ENCODE results near the gene GNB4.

DNA sequence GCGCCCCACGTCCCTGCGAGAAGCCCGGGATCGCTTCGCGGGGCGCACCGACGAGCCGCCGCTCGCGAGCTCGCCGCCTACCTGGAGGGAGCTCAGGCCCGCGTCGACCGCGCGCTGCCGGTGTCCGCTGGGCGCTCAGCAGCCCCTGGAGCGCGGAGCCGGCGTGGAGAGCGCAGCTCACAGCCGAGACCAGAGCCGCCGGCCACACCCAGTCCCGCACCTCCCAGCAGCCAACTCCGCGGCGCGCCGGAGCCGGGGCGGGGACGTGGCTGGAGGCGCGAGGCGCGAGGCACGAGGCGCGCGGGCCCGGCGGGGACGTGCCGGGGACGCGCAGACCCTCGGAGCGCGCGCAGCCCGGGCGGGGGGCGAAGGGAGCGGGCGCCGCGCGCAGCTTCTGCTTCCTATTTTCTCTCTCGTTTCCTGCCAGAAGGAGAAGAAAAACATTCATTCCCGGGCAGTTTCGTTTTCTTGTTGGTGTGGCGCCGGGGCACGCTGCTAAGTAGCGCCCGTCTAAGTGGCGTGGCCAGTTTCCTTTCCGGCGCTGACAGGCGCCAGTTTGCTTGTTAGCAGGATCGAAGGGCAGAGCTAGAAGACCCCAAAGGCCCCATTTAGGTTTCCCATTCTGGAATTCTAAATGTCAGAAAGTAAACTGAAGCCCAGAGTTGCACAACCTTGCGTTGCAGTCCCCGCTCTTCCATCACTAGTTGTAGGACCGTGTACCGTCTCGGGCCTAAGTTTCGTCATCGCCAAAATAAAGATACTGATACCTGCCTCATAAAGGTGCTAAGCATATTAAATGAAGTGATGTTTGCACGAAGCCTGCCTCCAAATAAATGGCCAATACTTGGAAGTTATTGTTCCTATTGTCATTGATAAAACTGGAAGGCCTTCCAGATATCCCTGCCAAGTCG is at the start of gene GNB4:
- TF ChIP-seq, protein P1, sequence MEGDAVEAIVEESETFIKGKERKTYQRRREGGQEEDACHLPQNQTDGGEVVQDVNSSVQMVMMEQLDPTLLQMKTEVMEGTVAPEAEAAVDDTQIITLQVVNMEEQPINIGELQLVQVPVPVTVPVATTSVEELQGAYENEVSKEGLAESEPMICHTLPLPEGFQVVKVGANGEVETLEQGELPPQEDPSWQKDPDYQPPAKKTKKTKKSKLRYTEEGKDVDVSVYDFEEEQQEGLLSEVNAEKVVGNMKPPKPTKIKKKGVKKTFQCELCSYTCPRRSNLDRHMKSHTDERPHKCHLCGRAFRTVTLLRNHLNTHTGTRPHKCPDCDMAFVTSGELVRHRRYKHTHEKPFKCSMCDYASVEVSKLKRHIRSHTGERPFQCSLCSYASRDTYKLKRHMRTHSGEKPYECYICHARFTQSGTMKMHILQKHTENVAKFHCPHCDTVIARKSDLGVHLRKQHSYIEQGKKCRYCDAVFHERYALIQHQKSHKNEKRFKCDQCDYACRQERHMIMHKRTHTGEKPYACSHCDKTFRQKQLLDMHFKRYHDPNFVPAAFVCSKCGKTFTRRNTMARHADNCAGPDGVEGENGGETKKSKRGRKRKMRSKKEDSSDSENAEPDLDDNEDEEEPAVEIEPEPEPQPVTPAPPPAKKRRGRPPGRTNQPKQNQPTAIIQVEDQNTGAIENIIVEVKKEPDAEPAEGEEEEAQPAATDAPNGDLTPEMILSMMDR (IDR thresholded peaks at IDR 0.05) = no peak
- TF ChIP-seq, protein P2, sequence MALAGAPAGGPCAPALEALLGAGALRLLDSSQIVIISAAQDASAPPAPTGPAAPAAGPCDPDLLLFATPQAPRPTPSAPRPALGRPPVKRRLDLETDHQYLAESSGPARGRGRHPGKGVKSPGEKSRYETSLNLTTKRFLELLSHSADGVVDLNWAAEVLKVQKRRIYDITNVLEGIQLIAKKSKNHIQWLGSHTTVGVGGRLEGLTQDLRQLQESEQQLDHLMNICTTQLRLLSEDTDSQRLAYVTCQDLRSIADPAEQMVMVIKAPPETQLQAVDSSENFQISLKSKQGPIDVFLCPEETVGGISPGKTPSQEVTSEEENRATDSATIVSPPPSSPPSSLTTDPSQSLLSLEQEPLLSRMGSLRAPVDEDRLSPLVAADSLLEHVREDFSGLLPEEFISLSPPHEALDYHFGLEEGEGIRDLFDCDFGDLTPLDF (CRISPR knock-in tag; IDR thresholded peaks at IDR 0.05) = no peak
- TF ChIP-seq JUN (CRISPR knock-in tag; IDR thresholded peaks at IDR 0.05) = peak; percentile 21; the same call in 1 of the 2 replicates
- TF ChIP-seq ZNF416 (CRISPR knock-in tag; IDR thresholded peaks at IDR 0.05) = no peak
- no peak for TF ChIP-seq SMAD4 (CRISPR knock-in tag; IDR thresholded peaks at IDR 0.05)
- TF ChIP-seq, protein P3, sequence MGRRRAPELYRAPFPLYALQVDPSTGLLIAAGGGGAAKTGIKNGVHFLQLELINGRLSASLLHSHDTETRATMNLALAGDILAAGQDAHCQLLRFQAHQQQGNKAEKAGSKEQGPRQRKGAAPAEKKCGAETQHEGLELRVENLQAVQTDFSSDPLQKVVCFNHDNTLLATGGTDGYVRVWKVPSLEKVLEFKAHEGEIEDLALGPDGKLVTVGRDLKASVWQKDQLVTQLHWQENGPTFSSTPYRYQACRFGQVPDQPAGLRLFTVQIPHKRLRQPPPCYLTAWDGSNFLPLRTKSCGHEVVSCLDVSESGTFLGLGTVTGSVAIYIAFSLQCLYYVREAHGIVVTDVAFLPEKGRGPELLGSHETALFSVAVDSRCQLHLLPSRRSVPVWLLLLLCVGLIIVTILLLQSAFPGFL (CRISPR knock-in tag; IDR thresholded peaks at IDR 0.05; ENCODE audit: borderline replicate concordance) = no peak
- 0 out of 2 replicates have a peak, but pooled peaks have one; percentile 44 for TF ChIP-seq TCF7 (CRISPR knock-in tag; IDR thresholded peaks at IDR 0.05; ENCODE audit: low read depth)
- TF ChIP-seq, protein P4, sequence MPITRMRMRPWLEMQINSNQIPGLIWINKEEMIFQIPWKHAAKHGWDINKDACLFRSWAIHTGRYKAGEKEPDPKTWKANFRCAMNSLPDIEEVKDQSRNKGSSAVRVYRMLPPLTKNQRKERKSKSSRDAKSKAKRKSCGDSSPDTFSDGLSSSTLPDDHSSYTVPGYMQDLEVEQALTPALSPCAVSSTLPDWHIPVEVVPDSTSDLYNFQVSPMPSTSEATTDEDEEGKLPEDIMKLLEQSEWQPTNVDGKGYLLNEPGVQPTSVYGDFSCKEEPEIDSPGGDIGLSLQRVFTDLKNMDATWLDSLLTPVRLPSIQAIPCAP (CRISPR knock-in tag; IDR thresholded peaks at IDR 0.05) = peak; percentile 55; the same call in 1 of the 2 replicates
- TF ChIP-seq ZBTB21 (CRISPR knock-in tag; IDR thresholded peaks at IDR 0.05; ENCODE audit: borderline replicate concordance) = no peak; the same call in 1 of the 2 replicates
- TF ChIP-seq FOXP1 (CRISPR knock-in tag; IDR thresholded peaks at IDR 0.05; ENCODE audit: borderline replicate concordance) = peak; percentile 93
- TF ChIP-seq MXD4 (CRISPR knock-in tag; IDR thresholded peaks at IDR 0.05; ENCODE audit: borderline replicate concordance) = no peak
- no peak; the same call in 1 of the 2 replicates for TF ChIP-seq ZNF138 (CRISPR knock-in tag; conservative IDR thresholded peaks at IDR 0.05)
- TF ChIP-seq ZNF263 (CRISPR knock-in tag; IDR thresholded peaks at IDR 0.05; ENCODE audit: low read depth) = peak; percentile 59
- TF ChIP-seq, protein P5, sequence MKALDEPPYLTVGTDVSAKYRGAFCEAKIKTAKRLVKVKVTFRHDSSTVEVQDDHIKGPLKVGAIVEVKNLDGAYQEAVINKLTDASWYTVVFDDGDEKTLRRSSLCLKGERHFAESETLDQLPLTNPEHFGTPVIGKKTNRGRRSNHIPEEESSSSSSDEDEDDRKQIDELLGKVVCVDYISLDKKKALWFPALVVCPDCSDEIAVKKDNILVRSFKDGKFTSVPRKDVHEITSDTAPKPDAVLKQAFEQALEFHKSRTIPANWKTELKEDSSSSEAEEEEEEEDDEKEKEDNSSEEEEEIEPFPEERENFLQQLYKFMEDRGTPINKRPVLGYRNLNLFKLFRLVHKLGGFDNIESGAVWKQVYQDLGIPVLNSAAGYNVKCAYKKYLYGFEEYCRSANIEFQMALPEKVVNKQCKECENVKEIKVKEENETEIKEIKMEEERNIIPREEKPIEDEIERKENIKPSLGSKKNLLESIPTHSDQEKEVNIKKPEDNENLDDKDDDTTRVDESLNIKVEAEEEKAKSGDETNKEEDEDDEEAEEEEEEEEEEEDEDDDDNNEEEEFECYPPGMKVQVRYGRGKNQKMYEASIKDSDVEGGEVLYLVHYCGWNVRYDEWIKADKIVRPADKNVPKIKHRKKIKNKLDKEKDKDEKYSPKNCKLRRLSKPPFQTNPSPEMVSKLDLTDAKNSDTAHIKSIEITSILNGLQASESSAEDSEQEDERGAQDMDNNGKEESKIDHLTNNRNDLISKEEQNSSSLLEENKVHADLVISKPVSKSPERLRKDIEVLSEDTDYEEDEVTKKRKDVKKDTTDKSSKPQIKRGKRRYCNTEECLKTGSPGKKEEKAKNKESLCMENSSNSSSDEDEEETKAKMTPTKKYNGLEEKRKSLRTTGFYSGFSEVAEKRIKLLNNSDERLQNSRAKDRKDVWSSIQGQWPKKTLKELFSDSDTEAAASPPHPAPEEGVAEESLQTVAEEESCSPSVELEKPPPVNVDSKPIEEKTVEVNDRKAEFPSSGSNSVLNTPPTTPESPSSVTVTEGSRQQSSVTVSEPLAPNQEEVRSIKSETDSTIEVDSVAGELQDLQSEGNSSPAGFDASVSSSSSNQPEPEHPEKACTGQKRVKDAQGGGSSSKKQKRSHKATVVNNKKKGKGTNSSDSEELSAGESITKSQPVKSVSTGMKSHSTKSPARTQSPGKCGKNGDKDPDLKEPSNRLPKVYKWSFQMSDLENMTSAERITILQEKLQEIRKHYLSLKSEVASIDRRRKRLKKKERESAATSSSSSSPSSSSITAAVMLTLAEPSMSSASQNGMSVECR (CRISPR knock-in tag; IDR thresholded peaks at IDR 0.05; ENCODE audit: borderline replicate concordance) = no peak
